ENCODE data around the gene SAG.

The SAG gene

GRCh38 chr2:233379034-233379433, 71.4 kb downstream of the SAG start:
- FAIRE-seq: no peak
- no peak for DNase-seq (ENCODE audit: low spot score)

DNA sequence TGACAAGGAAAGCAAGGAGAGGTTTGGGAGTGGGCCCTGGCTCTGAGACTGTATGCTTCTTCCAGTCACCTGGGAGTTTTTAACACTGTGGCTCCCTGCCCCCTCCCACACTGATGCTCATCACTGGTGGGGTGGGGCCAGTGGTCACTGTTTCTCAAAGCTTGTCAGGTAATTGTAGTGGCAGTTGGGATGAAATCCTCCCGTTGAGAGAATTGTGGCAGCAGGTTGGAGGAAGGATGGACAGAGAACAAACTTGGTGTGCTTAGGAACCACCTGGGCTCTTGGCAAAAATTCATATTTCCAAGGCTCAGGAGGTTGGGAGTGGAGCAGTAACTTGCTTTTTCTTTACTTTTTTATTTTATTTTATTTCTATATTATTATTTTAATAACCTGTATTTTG, 71.8 kb downstream of the SAG start:
- DNase-seq (ENCODE audit: low spot score) (no peak), FAIRE-seq (no peak)

- FAIRE-seq (no peak), DNase-seq (ENCODE audit: low spot score) (no peak)
Observed at GRCh38 chr2:233380132-233380895, 72.7 kb downstream of the SAG start.

- no peak for FAIRE-seq
- no peak for DNase-seq (ENCODE audit: low spot score)
Observed at GRCh38 chr2:233380995-233381637, 73.5 kb downstream of the SAG start.

DNA sequence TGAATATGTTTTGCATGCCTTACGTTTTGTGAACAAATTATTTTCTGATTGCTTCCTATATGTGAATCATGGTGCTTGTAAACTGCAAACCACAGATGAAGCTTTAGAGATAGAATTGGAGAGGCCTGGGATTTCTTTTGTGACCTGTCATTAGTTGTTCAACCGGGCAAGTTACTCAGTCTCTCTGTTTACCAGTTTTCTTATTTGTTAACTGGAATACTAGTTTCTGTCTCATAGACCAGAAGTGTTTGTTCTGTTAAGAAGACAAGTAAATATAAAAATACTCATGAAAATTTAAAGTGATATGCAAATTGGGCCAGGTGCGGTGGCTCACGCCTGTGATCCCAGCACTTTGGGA, 74.0 kb downstream of the SAG start:
- DNase-seq (ENCODE audit: low spot score) (no peak), FAIRE-seq (no peak)

DNA sequence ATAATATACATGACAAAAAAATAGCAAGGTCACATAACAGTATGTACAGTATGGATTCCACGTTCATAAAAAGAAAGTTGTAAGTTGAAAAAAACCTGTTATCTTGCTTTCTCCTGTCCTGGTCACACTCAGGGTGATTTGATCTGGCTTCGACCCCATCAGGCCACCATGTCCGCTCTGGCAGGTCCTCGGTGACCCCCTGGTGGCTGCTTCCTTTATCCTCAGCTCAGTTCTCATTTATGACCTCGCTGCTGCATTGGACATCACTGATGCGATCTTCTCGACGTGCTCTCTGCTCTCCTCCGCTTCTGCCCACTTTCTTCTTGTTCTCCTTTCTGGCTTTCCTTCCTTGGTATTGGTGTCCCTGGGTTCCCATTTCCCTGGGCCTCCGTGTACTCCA, 76.4 kb downstream of the SAG start:
- DNase-seq (ENCODE audit: low spot score): no peak
- FAIRE-seq: no peak

DNA sequence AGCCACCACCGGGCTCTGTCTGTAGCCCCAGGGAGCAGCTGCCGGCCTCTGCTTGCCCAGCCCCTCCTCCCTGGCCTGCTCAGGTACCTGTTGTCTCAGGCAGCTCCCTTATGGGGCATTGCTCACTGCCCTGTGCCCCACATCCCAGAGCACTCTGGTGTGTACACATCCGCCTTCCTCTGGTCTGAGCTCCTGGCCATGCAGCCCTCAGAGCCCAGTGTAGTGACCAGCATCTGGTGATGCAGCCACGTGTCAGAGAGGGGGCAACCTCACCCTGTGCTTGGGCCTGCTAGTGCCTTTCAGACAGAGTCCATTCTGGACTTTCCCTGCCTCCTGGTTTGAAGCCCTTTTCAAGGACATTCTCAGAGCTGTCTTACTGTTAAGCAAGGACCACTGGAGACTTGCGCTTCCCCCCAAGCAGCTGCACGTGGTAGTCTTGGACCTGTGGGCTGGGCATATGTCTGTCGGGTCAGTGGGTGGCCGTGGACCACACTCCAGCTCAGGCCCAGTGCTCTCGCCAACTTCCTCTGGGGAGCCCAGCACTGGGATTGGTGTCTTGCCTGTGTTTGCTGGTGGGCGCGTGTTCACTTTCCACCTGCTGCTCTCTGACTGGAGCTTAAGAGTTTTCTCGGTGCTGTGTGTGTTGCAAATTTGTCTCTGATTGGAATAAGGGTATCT, 77.3 kb downstream of the SAG start:
- no peak for DNase-seq (ENCODE audit: low spot score)
- no peak for FAIRE-seq

- DNase-seq (ENCODE audit: low spot score) (no peak), FAIRE-seq (no peak)
Observed at GRCh38 chr2:233385489-233386044, 78.0 kb downstream of the SAG start.

DNA sequence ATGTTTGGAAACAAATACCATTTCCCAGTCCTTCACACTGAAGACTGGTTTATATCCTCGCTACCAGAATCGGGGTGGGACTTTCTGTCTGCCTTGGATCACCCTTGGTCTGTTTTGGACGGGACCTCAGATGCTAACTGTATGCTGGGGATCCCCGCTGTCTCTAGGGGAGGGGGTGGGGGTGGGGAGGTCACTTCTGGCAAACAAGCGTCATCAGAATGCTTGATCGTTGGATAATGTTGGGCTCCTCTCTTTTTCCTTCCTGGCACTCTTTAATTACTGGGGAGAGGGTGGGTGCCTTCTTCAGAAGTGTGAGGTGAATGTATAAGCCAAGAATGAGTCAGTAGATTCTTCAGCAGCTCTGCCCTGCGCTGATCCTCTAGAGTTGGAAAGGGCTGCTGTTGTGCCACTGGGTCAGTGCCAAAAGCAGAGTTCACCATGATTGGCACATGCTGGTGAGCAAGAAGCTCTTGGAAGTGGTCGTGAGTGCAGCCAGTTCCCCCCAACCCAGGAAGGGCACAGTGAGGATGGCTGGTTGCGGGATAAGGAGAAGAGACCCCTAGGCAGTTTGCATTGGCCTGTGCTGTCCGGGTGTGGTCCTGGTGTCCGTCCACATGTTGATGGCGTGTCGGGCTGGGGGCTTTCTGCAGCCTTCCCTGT, 78.9 kb downstream of the SAG start:
- FAIRE-seq (no peak), DNase-seq (ENCODE audit: low spot score) (no peak)

GRCh38 chr2:233387225-233387624, 79.6 kb downstream of the SAG start:
- no peak for DNase-seq (ENCODE audit: low spot score)
- FAIRE-seq: no peak

GRCh38 chr2:233387667-233388528, 80.3 kb downstream of the SAG start:
- DNase-seq (ENCODE audit: low spot score) (peak; percentile 20), FAIRE-seq (no peak)

DNA sequence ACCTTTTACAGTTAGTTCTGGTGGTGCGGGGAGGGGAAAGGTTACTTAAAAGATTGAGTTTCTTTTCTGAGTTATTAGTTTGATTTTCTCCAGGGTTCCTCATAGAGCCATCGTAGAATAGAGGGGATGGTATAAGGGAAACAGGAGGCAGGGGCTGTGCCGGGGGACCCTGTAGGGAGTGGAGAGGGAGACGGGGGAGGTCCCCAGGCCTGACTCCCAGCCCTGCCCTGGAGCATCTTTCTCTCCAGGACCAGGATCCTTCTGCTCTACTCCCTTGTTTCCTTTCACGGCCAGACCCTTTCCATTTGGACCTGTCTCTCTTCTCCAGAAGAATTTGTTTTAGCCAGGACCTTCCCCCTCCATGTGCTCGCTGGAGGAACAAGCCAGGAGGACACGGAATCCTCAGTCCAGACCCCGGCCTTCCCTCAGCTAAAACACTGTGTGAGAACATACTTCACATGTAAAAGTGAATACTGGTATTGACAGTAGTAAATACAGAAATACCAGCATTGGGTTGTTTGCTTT, 82.0 kb downstream of the SAG start:
- DNase-seq (ENCODE audit: low spot score): no peak
- FAIRE-seq: no peak

DNA sequence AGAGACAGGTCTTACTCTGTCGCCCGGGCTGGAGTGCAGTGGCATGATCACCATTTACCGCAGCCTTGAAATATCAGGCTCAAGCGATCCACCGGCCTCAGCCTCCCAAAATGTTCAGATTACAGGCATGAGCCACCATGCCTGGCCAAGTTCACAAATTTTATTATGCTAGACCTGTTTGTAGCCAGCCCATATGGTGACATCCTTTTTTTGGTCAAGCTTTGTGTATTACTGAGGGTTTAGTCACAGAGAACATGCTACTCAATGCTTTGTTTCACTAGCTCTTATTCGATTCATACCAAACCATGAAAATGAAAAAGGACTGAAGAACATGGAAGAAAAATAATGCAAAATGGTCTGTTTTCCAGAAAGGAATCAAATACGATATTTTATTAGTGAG, 88.1 kb downstream of the SAG start:
- FAIRE-seq (no peak), DNase-seq (ENCODE audit: low spot score) (no peak)
